HG02852 (cell line): ENCODE results near the gene MICU1.
"Not testable (repeated sequence)": the region's sequence is repeated elsewhere in the genome, so short reads cannot be mapped to it uniquely, and the experiment has no call there.

Experiments used
- ATAC-seq: cut with Tn5 transposase; IDR thresholded peaks from one replicate; pipeline ENCODE4 v1.9.1; 2021; ENCODE audit warnings: mild to moderate bottlenecking, moderate library complexity; ENCODE audit not compliant: unreplicated experiment

Gene MICU1

GRCh38 chr10:72564596-72564995 is 61.3 kb downstream of the MICU1 start:
- ATAC-seq, result no peak

- peak; percentile 73 for ATAC-seq
Measured at GRCh38 chr10:72563327-72563932, 62.4 kb downstream of the MICU1 start.

- ATAC-seq, result peak; percentile 57
Measured at GRCh38 chr10:72561745-72562166, 64.1 kb downstream of the MICU1 start.

- ATAC-seq, result no peak
Measured at GRCh38 chr10:72557362-72557761, 68.5 kb downstream of the MICU1 start.

- no peak for ATAC-seq
Measured at GRCh38 chr10:72552857-72553256, 73.0 kb downstream of the MICU1 start.

GRCh38 chr10:72550239-72550638 is 75.6 kb downstream of the MICU1 start:
- ATAC-seq, result no peak

- ATAC-seq, result no peak
Measured at GRCh38 chr10:72545546-72545945, 80.3 kb downstream of the MICU1 start.

GRCh38 chr10:72543855-72544254 is 82.0 kb downstream of the MICU1 start:
- not testable (repeated sequence) for ATAC-seq

GRCh38 chr10:72542396-72542815 is 83.5 kb downstream of the MICU1 start:
- no peak for ATAC-seq

- no peak for ATAC-seq
Measured at GRCh38 chr10:72541337-72541736, 84.5 kb downstream of the MICU1 start.

- no peak for ATAC-seq
Measured at GRCh38 chr10:72540193-72540807, 85.6 kb downstream of the MICU1 start.

- no peak for ATAC-seq
Measured at GRCh38 chr10:72539137-72539536, 86.7 kb downstream of the MICU1 start.

GRCh38 chr10:72525689-72526088 is 100.2 kb downstream of the MICU1 start:
- ATAC-seq, result no peak

GRCh38 chr10:72525277-72525676 is 100.6 kb downstream of the MICU1 start:
- ATAC-seq, result no peak

- ATAC-seq, result no peak
Measured at GRCh38 chr10:72524489-72524888, 101.4 kb downstream of the MICU1 start.

- ATAC-seq, result no peak
Measured at GRCh38 chr10:72523932-72524396, 101.9 kb downstream of the MICU1 start.

- no peak for ATAC-seq
Measured at GRCh38 chr10:72523062-72523461, 102.8 kb downstream of the MICU1 start.

- ATAC-seq, result no peak
Measured at GRCh38 chr10:72517244-72517643, 108.6 kb downstream of the MICU1 start.

- no peak for ATAC-seq
Measured at GRCh38 chr10:72515455-72515854, 110.4 kb downstream of the MICU1 start.

GRCh38 chr10:72513910-72514309 is 112.0 kb downstream of the MICU1 start:
- ATAC-seq, result no peak

GRCh38 chr10:72511459-72511858 is 114.4 kb downstream of the MICU1 start:
- no peak for ATAC-seq

- no peak for ATAC-seq
Measured at GRCh38 chr10:72509941-72510340, 115.9 kb downstream of the MICU1 start.
